Osteocyte (in vitro differentiated cells): Measurements from ENCODE around the gene ARHGAP24. TPM values are rescaled to one million over a fixed set of nuclear protein-coding genes. Genes with fewer than 3 reads are reported as not detected.
A peak's percentile ranks its signal among the peaks of the same experiment; 100 is the strongest.

Experiments used
- DNase-seq: peaks from one replicate; pipeline ENCODE4 v3.0.0; 2021; ENCODE audit warnings: mixed read lengths; ENCODE audit not compliant: unreplicated experiment; ENCODE audit errors: extremely low spot score
- H3K27ac Mint-ChIP-seq: one replicate; pipeline ENCODE4 v1.8.0; 2021; ENCODE audit warnings: mild to moderate bottlenecking, mixed read lengths; ENCODE audit not compliant: unreplicated experiment
- H3K27me3 Mint-ChIP-seq: one replicate; pipeline ENCODE4 v1.8.0; 2021; ENCODE audit warnings: mixed read lengths; ENCODE audit not compliant: unreplicated experiment
- H3K36me3 Mint-ChIP-seq: one replicate; pipeline ENCODE4 v1.8.0; 2021; ENCODE audit warnings: mixed read lengths; ENCODE audit not compliant: unreplicated experiment
- H3K4me1 Mint-ChIP-seq: one replicate; pipeline ENCODE4 v1.8.0; 2021; ENCODE audit warnings: mixed read lengths; ENCODE audit not compliant: unreplicated experiment
- H3K4me3 Mint-ChIP-seq: one replicate; pipeline ENCODE4 v1.8.0; 2021; ENCODE audit warnings: mild to moderate bottlenecking, moderate library complexity, mixed read lengths; ENCODE audit not compliant: unreplicated experiment
- H3K9me3 Mint-ChIP-seq: one replicate; pipeline ENCODE4 v1.8.0; 2021; ENCODE audit warnings: mixed read lengths; ENCODE audit not compliant: unreplicated experiment
- CTCF ChIP-seq: fragments of 200-600 bp; sonication (generic); IDR thresholded peaks from 2 replicates; pipeline ENCODE4 v1.5.0; 2021; ENCODE audit warnings: antibody characterized with exemption, mild to moderate bottlenecking, moderate library complexity
- total RNA-seq: library from RNA; stranded (reverse); gene quantifications from 2 replicates; pipeline ENCODE4 v1.2.1, GENCODE V29; 2021

The ARHGAP24 gene
- total RNA-seq, 1 donor from 2014 or later = 29.3 TPM

- Mint-ChIP-seq H3K27ac (no peak overlapping the region), H3K36me3 (no peaks in the 10 kb centered on the region), H3K4me3 (no peak overlapping the region), H3K4me1 (peaks cover 37% of the 10 kb centered on the region), H3K27me3 (no peaks in the 10 kb centered on the region), H3K9me3 (no peaks in the 10 kb centered on the region)
- TF ChIP-seq CTCF = no peak
- no peak for DNase-seq
Observed at GRCh38 chr4:85865256-85865655, 390.3 kb downstream of the ARHGAP24 start.

- H3K27ac Mint-ChIP-seq = peak overlapping the region; percentile 94
- H3K4me3 Mint-ChIP-seq = peak overlapping the region; percentile 60
- H3K27me3 Mint-ChIP-seq = no peaks in the 10 kb centered on the region
- no peak for DNase-seq
- H3K4me1 Mint-ChIP-seq = peaks cover 37% of the 10 kb centered on the region
- H3K9me3 Mint-ChIP-seq = no peaks in the 10 kb centered on the region
- no peak for TF ChIP-seq CTCF
- no peaks in the 10 kb centered on the region for H3K36me3 Mint-ChIP-seq
Observed at GRCh38 chr4:85866508-85866907, 391.6 kb downstream of the ARHGAP24 start.

GRCh38 chr4:85867271-85867670 is 392.3 kb downstream of the ARHGAP24 start:
- no peaks in the 10 kb centered on the region for H3K36me3 Mint-ChIP-seq
- no peaks in the 10 kb centered on the region for H3K9me3 Mint-ChIP-seq
- no peaks in the 10 kb centered on the region for H3K27me3 Mint-ChIP-seq
- no peak overlapping the region for H3K4me3 Mint-ChIP-seq
- TF ChIP-seq CTCF = no peak
- no peak overlapping the region for H3K27ac Mint-ChIP-seq
- no peak for DNase-seq
- peaks cover 37% of the 10 kb centered on the region for H3K4me1 Mint-ChIP-seq

GRCh38 chr4:85869181-85869580 is 394.2 kb downstream of the ARHGAP24 start:
- no peaks in the 10 kb centered on the region for H3K9me3 Mint-ChIP-seq
- no peak overlapping the region for H3K4me3 Mint-ChIP-seq
- H3K36me3 Mint-ChIP-seq = no peaks in the 10 kb centered on the region
- peaks cover 36% of the 10 kb centered on the region for H3K4me1 Mint-ChIP-seq
- no peak for DNase-seq
- no peaks in the 10 kb centered on the region for H3K27me3 Mint-ChIP-seq
- TF ChIP-seq CTCF = no peak
- H3K27ac Mint-ChIP-seq = peak overlapping the region; percentile 73

GRCh38 chr4:85870298-85871083 is 395.5 kb downstream of the ARHGAP24 start:
- H3K9me3 Mint-ChIP-seq = no peaks in the 10 kb centered on the region
- H3K36me3 Mint-ChIP-seq = no peaks in the 10 kb centered on the region
- no peak for TF ChIP-seq CTCF
- H3K27ac Mint-ChIP-seq = no peak overlapping the region
- peaks cover 28% of the 10 kb centered on the region for H3K4me1 Mint-ChIP-seq
- no peak overlapping the region for H3K4me3 Mint-ChIP-seq
- DNase-seq = no peak
- H3K27me3 Mint-ChIP-seq = no peaks in the 10 kb centered on the region
